GM18868 (cell line): ENCODE measurements around the gene HACD2.

Source experiments
- ATAC-seq: cut with Tn5 transposase; IDR thresholded peaks from one replicate; pipeline ENCODE4 v1.9.1; 2021; ENCODE audit warnings: mild to moderate bottlenecking, moderate library complexity; ENCODE audit not compliant: unreplicated experiment

HACD2 gene

GRCh38 chr3:123571973-123572365, 12.9 kb downstream of the HACD2 start:
- ATAC-seq = no peak

- no peak for ATAC-seq
These were observed 13.4 kb downstream of the HACD2 start for GRCh38 chr3:123571264-123571972.

- ATAC-seq = no peak
These were observed 16.0 kb downstream of the HACD2 start for GRCh38 chr3:123568875-123569274.

GRCh38 chr3:123568034-123568433, 16.8 kb downstream of the HACD2 start:
- ATAC-seq = no peak

- ATAC-seq = no peak
These were observed 20.8 kb downstream of the HACD2 start for GRCh38 chr3:123564056-123564455.

GRCh38 chr3:123562547-123562946, 22.3 kb downstream of the HACD2 start:
- ATAC-seq = no peak

- no peak for ATAC-seq
These were observed 23.7 kb downstream of the HACD2 start for GRCh38 chr3:123561188-123561587.

GRCh38 chr3:123559040-123559861, 25.6 kb downstream of the HACD2 start:
- no peak for ATAC-seq

- no peak for ATAC-seq
These were observed 31.3 kb downstream of the HACD2 start for GRCh38 chr3:123553536-123553935.

- ATAC-seq = no peak
These were observed 32.1 kb downstream of the HACD2 start for GRCh38 chr3:123552768-123553167.

- no peak for ATAC-seq
These were observed 32.6 kb downstream of the HACD2 start for GRCh38 chr3:123552095-123552714.

- no peak for ATAC-seq
These were observed 36.9 kb downstream of the HACD2 start for GRCh38 chr3:123547881-123548519.

GRCh38 chr3:123546133-123546755, 38.6 kb downstream of the HACD2 start:
- no peak for ATAC-seq

- ATAC-seq = no peak
These were observed 40.9 kb downstream of the HACD2 start for GRCh38 chr3:123543950-123544349.

- ATAC-seq = no peak
These were observed 44.6 kb downstream of the HACD2 start for GRCh38 chr3:123540285-123540684.

GRCh38 chr3:123536153-123536895, 48.5 kb downstream of the HACD2 start:
- ATAC-seq = peak; percentile 84

- no peak for ATAC-seq
These were observed 49.3 kb downstream of the HACD2 start for GRCh38 chr3:123535580-123535979.

- ATAC-seq = no peak
These were observed 50.6 kb downstream of the HACD2 start for GRCh38 chr3:123534264-123534663.

- ATAC-seq = no peak
These were observed 51.2 kb downstream of the HACD2 start for GRCh38 chr3:123533554-123534159.

GRCh38 chr3:123528130-123528529, 56.7 kb downstream of the HACD2 start:
- ATAC-seq = no peak
